ENCODE data around the gene CACNA1A.

Gene CACNA1A

GRCh38 chr19:13356686-13357280, 149.5 kb downstream of the CACNA1A start:
- no peak for DNase-seq (ENCODE audit: low read depth)
- no peak overlapping the region for H3K4me3 ChIP-seq (ENCODE audit: low read length)
- TF ChIP-seq CTCF (conservative IDR thresholded peaks at IDR 0.05; ENCODE audit: low read length): no peak

GRCh38 chr19:13356185-13356584, 150.1 kb downstream of the CACNA1A start:
- no peak for DNase-seq (ENCODE audit: low read depth)
- TF ChIP-seq CTCF (conservative IDR thresholded peaks at IDR 0.05; ENCODE audit: low read length): no peak
- no peak overlapping the region for H3K4me3 ChIP-seq (ENCODE audit: low read length)

GRCh38 chr19:13355356-13355755, 150.9 kb downstream of the CACNA1A start:
- no peak for DNase-seq (ENCODE audit: low read depth)
- no peak overlapping the region for H3K4me3 ChIP-seq (ENCODE audit: low read length)
- TF ChIP-seq CTCF (conservative IDR thresholded peaks at IDR 0.05; ENCODE audit: low read length): no peak

- H3K4me3 ChIP-seq (ENCODE audit: low read length): no peak overlapping the region
- DNase-seq (ENCODE audit: low read depth): no peak
- TF ChIP-seq CTCF (conservative IDR thresholded peaks at IDR 0.05; ENCODE audit: low read length): no peak
These were observed 152.7 kb downstream of the CACNA1A start for GRCh38 chr19:13353625-13354024.

GRCh38 chr19:13350759-13351158, 155.5 kb downstream of the CACNA1A start:
- H3K4me3 ChIP-seq (ENCODE audit: low read length): no peak overlapping the region
- no peak for DNase-seq (ENCODE audit: low read depth)
- TF ChIP-seq CTCF (conservative IDR thresholded peaks at IDR 0.05; ENCODE audit: low read length): no peak

- H3K4me3 ChIP-seq (ENCODE audit: low read length): no peak overlapping the region
- no peak for TF ChIP-seq CTCF (conservative IDR thresholded peaks at IDR 0.05; ENCODE audit: low read length)
- DNase-seq (ENCODE audit: low read depth): no peak
These were observed 156.2 kb downstream of the CACNA1A start for GRCh38 chr19:13350072-13350471.

GRCh38 chr19:13347367-13347766, 158.9 kb downstream of the CACNA1A start:
- no peak for DNase-seq (ENCODE audit: low read depth)
- no peak overlapping the region for H3K4me3 ChIP-seq (ENCODE audit: low read length)
- no peak for TF ChIP-seq CTCF (conservative IDR thresholded peaks at IDR 0.05; ENCODE audit: low read length)

All from AG10803 (cell line).